Omental fat pad (tissue), 4 donors: ENCODE measurements around the gene PSD2. TPM values are rescaled to one million over a fixed set of nuclear protein-coding genes. Genes with fewer than 3 reads are reported as not detected.

Source experiments
- ATAC-seq: fragments of 150-250 bp; one replicate; pipeline ENCODE4 v1.9.1; 2016; ENCODE audit warnings: mild to moderate bottlenecking, moderate library complexity; ENCODE audit not compliant: low FRiP score
- DNase-seq: peaks from one replicate; pipeline ENCODE4 v3.0.0-alpha.2; 2019; ENCODE audit warnings: low spot score
- total RNA-seq, 4 donors: library from RNA; depleted of rRNA; stranded (reverse); fragments of >200 nt; gene quantifications; one replicate each; pipeline ENCODE4 v1.1.0, GENCODE V29; 2016
- TF ChIP-seq, protein P1 (sequence below), 3 donors: fragments of 450-650 bp; IDR thresholded peaks; one replicate each; pipeline ENCODE4 v1.5.1; 2016 to 2017; ENCODE audit warnings: antibody characterized with exemption in 3 of 3, mild to moderate bottlenecking in 3 of 3, moderate library complexity in 2 of 3

PSD2 gene
- total RNA-seq, 4 donors from 2014 or later, result 0.12 to 0.46 (median 0.16) TPM; not detected in 1

GRCh38 chr5:139843991-139844390 lies 48.4 kb downstream of the PSD2 start:
- DNase-seq (no peak), ATAC-seq (no peak)
- TF ChIP-seq, protein P1, sequence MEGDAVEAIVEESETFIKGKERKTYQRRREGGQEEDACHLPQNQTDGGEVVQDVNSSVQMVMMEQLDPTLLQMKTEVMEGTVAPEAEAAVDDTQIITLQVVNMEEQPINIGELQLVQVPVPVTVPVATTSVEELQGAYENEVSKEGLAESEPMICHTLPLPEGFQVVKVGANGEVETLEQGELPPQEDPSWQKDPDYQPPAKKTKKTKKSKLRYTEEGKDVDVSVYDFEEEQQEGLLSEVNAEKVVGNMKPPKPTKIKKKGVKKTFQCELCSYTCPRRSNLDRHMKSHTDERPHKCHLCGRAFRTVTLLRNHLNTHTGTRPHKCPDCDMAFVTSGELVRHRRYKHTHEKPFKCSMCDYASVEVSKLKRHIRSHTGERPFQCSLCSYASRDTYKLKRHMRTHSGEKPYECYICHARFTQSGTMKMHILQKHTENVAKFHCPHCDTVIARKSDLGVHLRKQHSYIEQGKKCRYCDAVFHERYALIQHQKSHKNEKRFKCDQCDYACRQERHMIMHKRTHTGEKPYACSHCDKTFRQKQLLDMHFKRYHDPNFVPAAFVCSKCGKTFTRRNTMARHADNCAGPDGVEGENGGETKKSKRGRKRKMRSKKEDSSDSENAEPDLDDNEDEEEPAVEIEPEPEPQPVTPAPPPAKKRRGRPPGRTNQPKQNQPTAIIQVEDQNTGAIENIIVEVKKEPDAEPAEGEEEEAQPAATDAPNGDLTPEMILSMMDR (IDR thresholded peaks at IDR 0.05), result no peak

DNA sequence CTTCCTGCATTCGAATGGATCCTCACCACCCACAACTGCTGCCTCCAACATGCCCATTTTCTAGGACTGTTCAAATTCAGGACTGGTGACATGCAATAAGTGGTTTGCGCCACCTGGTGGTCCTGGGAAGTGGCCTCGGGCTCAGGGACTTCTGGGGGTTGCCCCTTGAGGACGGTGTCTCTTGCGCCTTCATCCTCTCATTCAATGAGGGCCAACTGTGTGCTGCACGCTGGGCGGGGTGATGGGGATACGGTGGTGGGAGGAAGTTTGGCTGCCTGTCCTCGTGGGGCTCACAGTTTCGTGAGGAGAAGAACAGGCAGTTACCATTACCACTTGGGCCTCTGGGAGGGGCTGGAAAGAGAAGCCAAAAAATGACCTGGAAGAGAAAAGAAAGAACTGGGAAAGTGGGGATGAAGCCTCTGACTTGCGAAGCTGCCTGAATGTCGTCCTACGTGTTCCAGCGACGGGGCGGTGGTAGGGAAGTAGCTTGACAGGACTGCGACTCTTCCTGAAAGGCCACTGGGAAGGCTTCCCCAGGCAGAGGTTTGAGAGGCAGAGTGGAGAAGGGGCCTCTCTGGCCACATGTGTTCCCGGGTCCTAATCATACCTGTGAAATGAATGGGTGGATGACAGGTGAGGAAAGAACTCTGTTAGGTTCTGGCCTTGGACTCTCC lies 49.0 kb downstream of the PSD2 start:
- ATAC-seq (no peak), DNase-seq (peak; percentile 49)
- TF ChIP-seq, protein P1 (IDR thresholded peaks at IDR 0.05), result peak in 1 of 3 donors; percentile 21

DNA sequence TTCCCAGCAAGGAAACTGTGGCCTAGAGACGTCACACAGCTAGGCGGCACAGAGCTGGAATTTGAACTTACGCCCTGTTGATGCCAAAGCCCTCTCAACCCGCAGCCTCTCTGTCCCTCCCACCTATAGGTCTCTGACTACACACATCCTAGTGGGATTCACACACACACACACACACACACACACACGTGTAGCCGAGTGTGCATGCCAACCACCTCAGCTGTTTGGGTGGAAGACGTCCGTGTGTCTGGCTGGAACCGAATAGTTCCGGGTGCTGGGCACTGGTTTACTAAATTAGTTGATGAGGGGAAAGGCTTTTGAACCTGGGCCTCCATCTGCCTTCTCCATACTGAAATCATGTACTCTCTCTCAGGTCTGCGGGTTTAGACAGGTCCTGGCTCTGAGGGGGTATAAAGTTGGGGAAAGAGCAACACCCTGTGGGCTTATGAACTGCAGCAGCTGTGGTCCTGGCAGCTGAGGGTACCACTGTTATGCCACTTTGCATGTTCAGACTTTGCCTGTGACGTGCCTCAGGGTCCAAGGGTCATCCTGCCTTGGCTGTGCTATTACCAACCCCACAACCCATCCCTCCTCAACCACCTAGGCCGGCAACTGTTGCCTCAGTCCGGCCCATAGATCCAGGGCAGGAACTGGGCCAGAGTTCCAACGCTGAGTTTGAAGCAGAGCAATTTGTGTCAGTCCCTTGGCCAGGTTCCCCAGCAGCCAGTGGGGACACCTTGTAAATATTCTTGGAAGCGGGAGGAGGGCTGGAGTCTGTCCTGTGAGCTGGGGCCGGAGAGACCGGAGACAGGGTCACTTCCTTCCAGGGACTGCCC lies 50.5 kb downstream of the PSD2 start:
- ATAC-seq (no peak), DNase-seq (no peak)
- TF ChIP-seq, protein P1 (IDR thresholded peaks at IDR 0.05), result no peak

DNA sequence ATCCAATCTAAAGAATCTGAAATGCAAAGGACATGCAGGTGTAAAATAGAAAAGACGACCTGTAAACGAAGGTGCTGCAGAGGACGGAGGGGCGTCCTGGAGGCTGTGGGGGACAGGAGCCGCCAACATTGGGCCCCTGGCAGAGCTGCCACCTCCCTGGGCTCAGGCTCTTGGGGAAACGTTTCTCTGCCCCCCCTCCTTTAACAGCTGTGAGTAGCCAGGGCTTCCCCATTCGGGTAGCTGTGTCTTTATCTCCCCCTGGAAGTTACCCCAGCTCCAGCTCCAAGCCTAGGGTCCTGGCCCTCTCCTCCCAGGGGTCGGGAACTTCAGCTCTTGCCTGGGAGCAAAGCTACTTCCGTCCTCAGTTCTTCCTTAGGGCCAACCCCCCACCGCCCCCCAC lies 51.5 kb downstream of the PSD2 start:
- no peak for ATAC-seq
- TF ChIP-seq, protein P1 (IDR thresholded peaks at IDR 0.05), result no peak
- no peak for DNase-seq

- TF ChIP-seq, protein P1 (IDR thresholded peaks at IDR 0.05), result no peak
- DNase-seq (no peak), ATAC-seq (peak; percentile 80)
These were observed 52.3 kb downstream of the PSD2 start for GRCh38 chr5:139847790-139848507.

- ATAC-seq, result no peak
- no peak for DNase-seq
- TF ChIP-seq, protein P1 (IDR thresholded peaks at IDR 0.05), result no peak
These were observed 53.0 kb downstream of the PSD2 start for GRCh38 chr5:139848508-139849100.
